ENCODE results near the gene ALDH5A1.
A peak's percentile ranks its signal among the peaks of the same experiment; 100 is the strongest.

The ALDH5A1 gene

DNA sequence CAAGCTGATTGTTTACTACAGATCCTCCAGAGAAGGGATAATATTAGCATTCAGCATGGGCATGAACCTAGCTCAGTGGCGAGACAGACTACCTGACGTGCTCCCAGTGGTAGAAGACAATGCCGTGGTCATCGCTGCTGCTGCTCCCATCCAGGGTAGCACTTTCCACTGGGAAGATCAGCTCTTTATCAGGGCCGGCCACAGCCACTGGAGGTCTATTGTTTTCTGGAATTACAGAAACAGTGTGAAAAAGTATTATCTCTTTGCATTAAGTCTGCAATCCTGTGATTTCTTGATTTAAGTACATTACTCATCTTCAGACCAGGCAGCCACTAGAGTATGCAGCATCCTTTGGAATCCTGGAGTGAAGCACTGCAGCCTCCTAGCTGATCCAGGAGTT is 75.0 kb downstream of the ALDH5A1 start:
- DNase-seq (ENCODE audit: low read depth), result no peak

DNA sequence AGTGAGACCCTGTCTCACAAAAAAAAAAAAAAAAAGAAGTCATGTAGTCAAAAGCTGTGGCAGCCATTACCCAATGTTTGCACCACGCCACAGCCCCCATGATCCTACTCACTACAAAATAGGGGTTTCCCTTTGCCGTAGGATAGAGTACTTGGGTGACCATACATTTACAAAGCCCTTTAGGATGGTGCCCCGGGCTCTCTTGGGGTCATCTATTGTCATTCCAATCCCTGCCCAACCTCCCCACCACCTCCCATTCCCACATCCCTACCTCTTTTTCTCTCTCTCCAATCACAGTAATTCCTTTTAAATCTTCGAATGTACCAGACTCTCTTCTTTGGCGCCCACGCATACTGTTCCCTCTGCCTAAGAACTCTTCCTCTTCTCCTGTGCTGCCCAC is 76.6 kb downstream of the ALDH5A1 start:
- no peak for DNase-seq (ENCODE audit: low read depth)

DNA sequence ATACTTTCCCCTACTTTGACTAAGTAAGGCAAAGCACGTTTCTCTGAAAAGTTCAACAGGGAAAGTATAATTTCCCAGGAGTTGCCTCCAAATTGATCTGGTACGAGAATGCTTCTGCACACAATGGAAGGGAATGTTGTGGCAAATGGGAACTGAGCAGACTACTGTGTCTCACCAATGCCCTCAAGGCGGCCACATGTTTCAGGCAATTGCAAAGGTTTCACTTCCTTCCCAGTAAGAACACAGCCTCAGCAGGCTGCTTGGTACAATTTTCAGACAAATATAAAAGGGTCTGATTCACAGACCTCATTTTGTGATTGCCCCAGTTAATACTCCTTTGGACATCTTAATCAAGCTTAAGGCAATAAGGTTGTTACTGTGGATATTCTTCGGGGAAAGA is 80.0 kb downstream of the ALDH5A1 start:
- peak; percentile 18 for DNase-seq (ENCODE audit: low read depth)

DNA sequence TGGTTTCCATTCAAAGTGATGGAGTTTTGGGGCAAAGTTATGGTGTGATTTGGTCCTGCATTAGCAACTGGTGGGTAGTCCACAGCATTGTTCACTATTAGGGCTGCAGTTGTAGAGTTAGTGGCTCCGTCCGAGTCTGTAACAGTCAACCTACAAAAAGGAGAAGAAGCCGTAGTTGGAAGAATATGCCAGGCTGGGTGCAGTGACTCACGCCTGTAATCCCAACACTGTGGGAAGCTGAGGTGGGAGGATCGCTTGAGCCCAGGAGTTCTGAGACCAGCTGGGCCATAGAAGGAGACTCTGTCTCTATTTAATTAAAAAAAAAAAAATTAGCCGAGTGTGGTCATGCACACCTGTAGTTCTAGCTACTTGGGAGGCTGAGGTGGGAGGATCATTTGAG is 81.7 kb downstream of the ALDH5A1 start:
- DNase-seq (ENCODE audit: low read depth), result no peak

DNA sequence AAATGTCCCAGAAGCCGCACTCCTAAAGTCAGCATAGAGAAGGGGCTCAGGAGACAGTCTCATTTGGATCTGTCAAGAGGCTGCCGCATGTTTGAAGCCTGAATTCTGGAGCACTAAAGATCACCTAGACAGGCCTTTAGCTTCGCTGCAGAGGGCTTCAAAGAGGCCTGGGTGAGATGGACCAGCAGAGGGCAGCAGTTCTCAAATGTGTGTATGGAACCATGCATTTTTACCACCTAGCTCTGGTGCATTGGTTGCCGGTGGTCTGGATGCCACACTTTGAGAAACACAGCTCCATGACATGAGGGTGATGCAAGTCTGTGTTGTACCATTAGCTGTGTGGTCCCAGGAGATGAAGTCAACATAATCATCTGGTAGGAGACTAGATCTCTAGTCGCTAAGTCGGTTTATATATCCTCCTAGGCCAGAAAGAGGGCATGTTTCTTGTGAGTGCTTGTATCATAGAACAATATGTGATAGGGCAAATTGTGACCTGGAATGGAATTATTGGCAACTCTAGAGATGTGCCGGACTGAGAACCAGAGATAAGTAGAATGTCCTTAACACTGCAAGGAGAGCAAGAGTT is 86.4 kb downstream of the ALDH5A1 start:
- DNase-seq (ENCODE audit: low read depth), result peak; percentile 67

DNA sequence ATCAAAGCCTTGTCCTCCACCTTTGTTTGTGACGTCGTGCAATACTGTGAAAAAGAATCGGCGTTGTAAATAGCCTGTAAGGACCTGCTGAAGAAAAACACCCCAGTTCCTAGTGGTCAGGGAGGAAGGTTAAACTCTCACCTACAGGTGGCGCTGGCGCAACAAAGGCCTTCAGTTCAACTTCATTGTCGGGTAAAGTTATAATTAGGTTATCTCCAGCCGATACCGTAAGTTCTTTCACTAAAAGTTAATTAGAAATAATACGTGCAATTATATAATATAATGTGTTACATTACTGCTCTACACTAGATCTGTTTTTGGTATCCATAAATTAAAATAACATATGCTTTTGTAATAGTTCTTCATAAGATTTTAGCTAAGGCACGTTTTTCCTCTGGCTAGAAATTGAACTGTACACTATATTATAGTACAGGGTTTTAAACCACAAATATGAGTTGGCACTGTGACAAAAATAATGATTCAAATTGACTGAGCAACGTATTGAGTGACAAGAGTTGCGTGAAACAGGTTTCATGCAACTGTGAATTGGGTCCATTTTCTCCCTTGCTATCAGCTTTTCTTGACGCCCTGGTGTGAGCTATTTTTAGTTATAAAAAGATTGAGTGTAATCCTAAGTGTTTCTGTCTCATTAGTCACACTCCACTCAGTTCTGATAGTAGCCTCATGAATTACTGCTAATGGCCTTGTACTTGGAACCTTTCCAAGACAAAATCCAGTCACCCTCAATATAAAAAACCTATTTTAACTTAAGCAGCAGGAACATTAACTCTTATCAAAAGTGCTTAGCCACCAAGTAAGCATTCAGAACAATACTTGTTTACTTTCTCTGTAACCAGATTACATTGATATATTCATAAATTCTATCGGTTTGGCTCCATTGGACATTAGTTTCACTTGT is 89.0 kb downstream of the ALDH5A1 start:
- peak; percentile 66 for DNase-seq (ENCODE audit: low read depth)

DNA sequence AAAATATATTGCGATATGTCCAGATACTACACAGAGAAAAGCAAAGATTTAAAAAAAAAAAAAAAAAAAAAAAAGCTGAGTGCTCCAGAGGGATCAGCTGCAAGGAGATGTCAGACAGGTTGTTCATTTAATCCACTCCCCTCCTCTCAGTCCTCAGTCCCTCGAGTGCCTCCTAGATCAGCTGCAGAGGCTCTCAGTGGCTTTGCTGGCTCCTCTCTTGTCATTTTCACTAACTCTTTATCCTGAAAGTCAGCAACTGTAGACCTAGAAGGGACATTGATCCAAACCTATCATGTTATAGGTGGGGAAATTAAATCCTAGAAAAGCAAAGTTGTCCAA is 89.6 kb downstream of the ALDH5A1 start:
- no peak for DNase-seq (ENCODE audit: low read depth)

All from EH (cell line).